HepG2 (cell line): Measurements from ENCODE around the gene AGGF1. TPM values are rescaled to one million over a fixed set of nuclear protein-coding genes. Genes with fewer than 3 reads are reported as not detected.
A peak's percentile ranks its signal among the peaks of the same experiment; 100 is the strongest.

ENCODE experiments used
- ATF7-NPFF ChIP-seq: sonication (generic); formaldehyde crosslinking; IDR thresholded peaks from 2 replicates; pipeline ENCODE4 v1.8.1; 2023; ENCODE audit warnings: mild to moderate bottlenecking, low read depth, missing genetic modification reagents, moderate library complexity
- DRAP1 ChIP-seq: IDR thresholded peaks from 2 replicates; pipeline ENCODE4 v1.6.1; 2016; ENCODE audit warnings: missing genetic modification reagents, missing compliant biosample characterization
- EED ChIP-seq: sonication (generic); formaldehyde crosslinking; IDR thresholded peaks from 2 replicates; pipeline ENCODE4 v1.5.0; 2020; ENCODE audit warnings: mild to moderate bottlenecking, missing genetic modification reagents
- FOXK1 ChIP-seq: sonication (generic); formaldehyde crosslinking; IDR thresholded peaks from 2 replicates; pipeline ENCODE4 v1.4.0; 2020; ENCODE audit warnings: low read depth, missing genetic modification reagents, borderline replicate concordance
- HNF1A ChIP-seq, 2 experiments: sonication (generic) in 1 of 2; formaldehyde crosslinking in 1 of 2; IDR thresholded peaks; 2 replicates each; pipeline versions ENCODE4 v1.4.0 to v1.6.1; 2016 to 2020; ENCODE audit warnings: borderline replicate concordance in 1 of 2, low read depth in 1 of 2, mild to moderate bottlenecking in 1 of 2, missing genetic modification reagents in 1 of 2
- HNRNPL ChIP-seq: fragments of 200-400 bp; formaldehyde crosslinking; IDR thresholded peaks from 2 replicates; pipeline ENCODE4 v1.6.1; 2017; ENCODE audit warnings: mild to moderate bottlenecking, low read depth, low read length
- TBX2 ChIP-seq: sonication (generic); formaldehyde crosslinking; IDR thresholded peaks from 2 replicates; pipeline ENCODE4 v1.5.0; 2020; ENCODE audit warnings: missing genetic modification reagents, mild to moderate bottlenecking, borderline replicate concordance
- XRCC5 ChIP-seq: fragments of 200-400 bp; formaldehyde crosslinking; optimal IDR thresholded peaks from 2 replicates; pipeline ENCODE3; 2017; ENCODE audit warnings: mild to moderate bottlenecking, low read length
- ZFP1 ChIP-seq: IDR thresholded peaks from 2 replicates; pipeline ENCODE4 v1.6.1; 2016
- ZKSCAN1 ChIP-seq: fragments of 150-350 bp; IDR thresholded peaks from 2 replicates; pipeline ENCODE4 v1.6.1; 2014; ENCODE audit warnings: low read length
- ZNF10 ChIP-seq: sonication (generic); formaldehyde crosslinking; IDR thresholded peaks from 2 replicates; pipeline ENCODE4 v1.4.0; 2020; ENCODE audit warnings: mild to moderate bottlenecking, low read depth, missing genetic modification reagents, borderline replicate concordance
- ZNF263 ChIP-seq: sonication (generic); formaldehyde crosslinking; IDR thresholded peaks from 2 replicates; pipeline ENCODE4 v1.4.0; 2020; ENCODE audit warnings: missing genetic modification reagents
- ZNF672 ChIP-seq: sonication (generic); formaldehyde crosslinking; IDR thresholded peaks from 2 replicates; pipeline ENCODE4 v1.8.1; 2022; ENCODE audit warnings: missing genetic modification reagents
- ZXDC ChIP-seq: sonication (generic); formaldehyde crosslinking; IDR thresholded peaks from 2 replicates; pipeline ENCODE4 v1.5.0; 2020; ENCODE audit warnings: mild to moderate bottlenecking, missing genetic modification reagents
- polyA plus RNA-seq, 8 experiments: library from polyadenylated mRNA; depleted of rRNA in 3 of 8; stranded (reverse) in 7 of 8; unstranded in 1 of 8; fragments of >200 nt; fragmentation: Illumina TruSeq in 4 of 8; extraction: Trizol in 4 of 8; gene quantifications; 2 replicates each; pipeline versions ENCODE4 v1.2.1 to v1.2.3, GENCODE V29; 2011 to 2016; ENCODE audit warnings: low read depth in 4 of 8, missing spikeins in 1 of 8, mixed read lengths in 1 of 8; ENCODE audit not compliant: insufficient read depth in 1 of 8
- total RNA-seq, 5 experiments: library from RNA; depleted of rRNA; stranded (reverse); fragments of >200 nt; fragmentation: Illumina TruSeq; extraction: Trizol; gene quantifications; 2 replicates each; pipeline ENCODE4 v1.2.3, GENCODE V29; 2016; ENCODE audit warnings: low read depth in 1 of 5
- TF ChIP-seq, protein P1 (sequence below): IDR thresholded peaks from 2 replicates; pipeline ENCODE4 v1.6.1; 2018; ENCODE audit warnings: missing genetic modification reagents, mild to moderate bottlenecking, missing compliant biosample characterization
- TF ChIP-seq, protein P2 (sequence below): sonication (generic); formaldehyde crosslinking; IDR thresholded peaks from 2 replicates; pipeline ENCODE4 v1.5.1; 2020; ENCODE audit warnings: mild to moderate bottlenecking, missing genetic modification reagents, moderate library complexity

AGGF1 gene
- total and polyA plus RNA-seq, 2 of the 13 experiments (the other 11 are each of a cell fraction or from before 2014, with no cell fraction given), result 12.9 to 15.5 TPM

GRCh38 chr5:77030097-77031071, at the start of gene AGGF1 (continued):
- TF ChIP-seq ZNF263 (CRISPR knock-in tag), result peak; percentile 66
- TF ChIP-seq EED (CRISPR knock-in tag), result peak; percentile 85; the same call in 1 of the 2 replicates
- TF ChIP-seq HNRNPL, result no peak
- TF ChIP-seq FOXK1 (CRISPR knock-in tag), result peak; percentile 85; the same call in 1 of the 2 replicates
- peak; percentile 80; the same call in 1 of the 2 replicates for TF ChIP-seq ZFP1 (CRISPR knock-in tag)
- no peak for TF ChIP-seq ZKSCAN1
- peak; percentile 72; the same call in 1 of the 2 replicates for TF ChIP-seq ZXDC (CRISPR knock-in tag)
- TF ChIP-seq HNF1A (IDR thresholded peaks at IDR 0.05; ENCODE audit: low read depth), result no peak
- TF ChIP-seq HNF1A (CRISPR knock-in tag; IDR thresholded peaks at IDR 0.05; ENCODE audit: borderline replicate concordance), result peak; percentile 67; the same call in 1 of the 2 replicates
- peak; percentile 77 for TF ChIP-seq DRAP1 (CRISPR knock-in tag)
- TF ChIP-seq, protein P1, sequence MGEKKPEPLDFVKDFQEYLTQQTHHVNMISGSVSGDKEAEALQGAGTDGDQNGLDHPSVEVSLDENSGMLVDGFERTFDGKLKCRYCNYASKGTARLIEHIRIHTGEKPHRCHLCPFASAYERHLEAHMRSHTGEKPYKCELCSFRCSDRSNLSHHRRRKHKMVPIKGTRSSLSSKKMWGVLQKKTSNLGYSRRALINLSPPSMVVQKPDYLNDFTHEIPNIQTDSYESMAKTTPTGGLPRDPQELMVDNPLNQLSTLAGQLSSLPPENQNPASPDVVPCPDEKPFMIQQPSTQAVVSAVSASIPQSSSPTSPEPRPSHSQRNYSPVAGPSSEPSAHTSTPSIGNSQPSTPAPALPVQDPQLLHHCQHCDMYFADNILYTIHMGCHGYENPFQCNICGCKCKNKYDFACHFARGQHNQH (CRISPR knock-in tag), result peak; percentile 75
- TF ChIP-seq, protein P2, sequence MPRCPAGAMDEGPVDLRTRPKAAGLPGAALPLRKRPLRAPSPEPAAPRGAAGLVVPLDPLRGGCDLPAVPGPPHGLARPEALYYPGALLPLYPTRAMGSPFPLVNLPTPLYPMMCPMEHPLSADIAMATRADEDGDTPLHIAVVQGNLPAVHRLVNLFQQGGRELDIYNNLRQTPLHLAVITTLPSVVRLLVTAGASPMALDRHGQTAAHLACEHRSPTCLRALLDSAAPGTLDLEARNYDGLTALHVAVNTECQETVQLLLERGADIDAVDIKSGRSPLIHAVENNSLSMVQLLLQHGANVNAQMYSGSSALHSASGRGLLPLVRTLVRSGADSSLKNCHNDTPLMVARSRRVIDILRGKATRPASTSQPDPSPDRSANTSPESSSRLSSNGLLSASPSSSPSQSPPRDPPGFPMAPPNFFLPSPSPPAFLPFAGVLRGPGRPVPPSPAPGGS, result 0 out of 2 replicates have a peak, but pooled peaks have one; percentile 19
- TF ChIP-seq ZNF10 (CRISPR knock-in tag), result no peak
- peak; percentile 42 for TF ChIP-seq ATF7-NPFF (CRISPR knock-in tag)
- peak; percentile 48; the same call in 1 of the 2 replicates for TF ChIP-seq ZNF672
- peak; percentile 63 for TF ChIP-seq XRCC5
- peak; percentile 86 for TF ChIP-seq TBX2 (CRISPR knock-in tag)
